HG03457 (cell line): Measurements from ENCODE around the gene CTNNA3.
"Not testable (repeated sequence)": the region's sequence is repeated elsewhere in the genome, so short reads cannot be mapped to it uniquely, and the experiment has no call there.

Source experiments
- ATAC-seq: cut with Tn5 transposase; IDR thresholded peaks from one replicate; pipeline ENCODE4 v1.9.1; 2021; ENCODE audit warnings: moderate number of reproducible peaks; ENCODE audit not compliant: unreplicated experiment

Gene CTNNA3

DNA sequence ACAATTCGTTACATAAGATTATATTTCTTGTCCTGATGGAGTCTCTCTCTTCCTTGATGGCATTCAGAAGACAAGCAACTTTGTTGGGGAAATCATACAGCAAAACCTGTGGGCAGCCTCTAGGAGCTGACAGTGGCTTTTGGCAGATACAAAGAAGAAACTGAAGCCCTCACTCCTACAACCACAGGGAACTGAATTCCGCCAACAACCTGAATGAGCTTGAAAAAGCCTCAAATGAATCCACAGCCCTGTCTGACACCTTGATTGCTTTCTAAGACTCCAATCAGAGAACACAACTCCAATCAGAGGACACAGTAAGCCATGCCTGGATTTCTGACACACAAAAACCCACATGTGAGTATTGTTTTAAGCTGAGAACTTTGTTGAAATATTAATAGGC lies 1346.9 kb downstream of the CTNNA3 start:
- ATAC-seq: no peak

DNA sequence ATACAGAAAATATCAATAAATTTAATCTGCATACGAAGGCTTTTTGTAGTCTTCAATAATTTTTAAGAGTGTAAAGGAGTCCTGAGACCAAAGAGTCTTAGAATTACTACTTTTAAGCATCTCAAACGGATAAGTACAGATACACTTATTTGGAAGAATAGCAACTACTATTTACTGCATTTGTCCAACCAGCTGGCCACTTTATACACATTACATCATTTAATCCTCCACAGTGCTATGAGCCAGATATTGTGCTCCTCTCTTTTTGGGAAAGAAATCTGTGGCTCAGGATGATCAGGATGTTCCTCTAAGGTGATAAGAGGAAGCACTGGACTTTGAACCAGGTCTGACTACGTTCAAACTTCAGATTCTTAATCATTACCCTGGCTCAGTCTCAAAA lies 1358.8 kb downstream of the CTNNA3 start:
- ATAC-seq: no peak

DNA sequence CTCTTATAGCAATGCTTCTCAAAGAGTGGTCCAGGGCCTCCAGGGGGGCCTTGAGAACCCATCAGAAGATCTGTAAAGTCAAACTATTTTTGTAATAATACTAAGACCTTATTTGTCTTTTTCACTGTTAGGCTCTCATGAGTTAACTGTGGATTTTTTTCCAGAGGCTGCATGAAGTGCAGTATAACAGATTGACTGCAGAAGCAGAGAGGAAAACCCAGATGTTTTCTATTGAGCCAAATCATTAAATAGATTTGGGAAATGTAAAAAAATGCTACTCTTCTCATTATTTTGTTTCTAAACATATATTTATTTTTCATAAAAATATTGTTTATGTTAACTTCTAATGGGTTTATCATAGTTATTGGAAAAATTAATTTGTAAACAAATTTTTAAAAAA lies 1359.2 kb downstream of the CTNNA3 start:
- ATAC-seq: no peak

DNA sequence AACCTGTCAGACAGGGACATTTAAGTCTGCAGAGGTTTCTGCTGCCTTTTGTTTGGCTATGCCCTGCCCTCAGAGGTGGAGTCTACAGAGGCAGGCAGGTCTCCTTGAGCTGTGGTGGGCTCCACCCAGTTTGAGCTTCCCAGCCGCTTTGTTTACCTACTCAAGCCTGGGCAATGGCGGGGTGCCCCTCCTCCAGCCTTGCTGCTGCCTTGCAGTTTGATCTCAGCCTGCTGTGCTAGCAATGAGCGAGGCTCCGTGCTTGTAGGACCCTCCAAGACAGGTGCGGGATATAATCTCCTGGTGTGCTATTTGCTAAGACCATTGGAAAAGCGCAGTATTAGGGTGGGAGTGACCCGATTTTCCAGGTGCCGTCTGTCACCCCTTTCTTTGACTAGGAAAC lies 1360.2 kb downstream of the CTNNA3 start:
- not testable (repeated sequence) for ATAC-seq

DNA sequence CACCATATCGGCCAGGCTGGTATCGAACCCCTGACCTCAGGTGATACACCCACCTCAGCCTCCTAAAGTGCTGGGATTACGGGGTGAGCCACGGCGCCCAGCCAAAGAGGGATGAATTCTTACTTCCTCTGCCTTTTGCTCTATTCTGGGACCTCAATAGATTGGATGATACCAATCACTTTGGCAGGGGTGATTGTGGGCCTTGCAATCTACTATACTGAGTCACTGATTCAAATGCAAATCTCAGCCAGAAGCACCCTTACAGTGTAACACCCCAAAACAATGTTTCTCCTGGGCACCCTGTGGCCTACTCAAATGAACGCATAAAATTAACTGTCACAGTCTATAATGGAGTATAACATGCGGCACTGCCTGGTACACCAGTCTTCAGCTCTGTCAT lies 1366.8 kb downstream of the CTNNA3 start:
- ATAC-seq: no peak

DNA sequence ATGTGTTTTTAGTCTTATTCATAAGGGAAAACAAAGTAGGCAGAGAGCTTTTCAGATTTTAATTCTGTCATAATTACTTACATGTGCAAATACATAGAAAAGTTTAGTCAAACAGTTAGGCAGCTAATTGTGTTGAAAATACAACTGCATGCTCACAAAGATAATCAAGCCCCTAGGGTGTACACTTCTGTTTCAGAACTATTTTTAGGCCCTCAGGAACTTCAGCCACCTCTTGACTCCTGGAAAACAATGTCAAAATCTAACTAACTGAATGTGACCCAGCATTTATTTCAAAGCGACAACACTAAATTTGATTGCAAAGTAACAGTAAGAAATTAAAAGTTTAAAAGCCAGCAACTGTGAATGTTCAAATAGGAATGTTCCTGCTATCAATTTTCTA lies 1369.1 kb downstream of the CTNNA3 start:
- ATAC-seq: no peak

DNA sequence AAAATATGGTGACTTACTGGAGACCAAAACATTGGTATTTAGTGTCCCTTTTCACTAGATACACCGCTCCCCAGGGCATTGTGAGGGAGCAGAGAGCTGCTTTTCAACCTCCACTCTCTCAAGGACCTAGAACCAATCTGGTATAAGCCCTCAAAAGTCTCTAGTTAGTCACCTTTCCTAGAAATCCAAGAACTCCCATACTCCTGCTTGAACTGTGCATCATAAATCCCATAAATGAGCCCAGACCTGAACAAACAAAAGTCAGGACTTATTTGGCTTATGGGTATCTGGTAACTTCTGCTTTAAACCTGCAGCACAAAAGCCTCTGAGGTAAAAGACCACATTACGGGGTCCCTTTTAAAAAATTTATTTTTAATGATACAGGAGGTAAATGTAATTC lies 1373.2 kb downstream of the CTNNA3 start:
- ATAC-seq: no peak

DNA sequence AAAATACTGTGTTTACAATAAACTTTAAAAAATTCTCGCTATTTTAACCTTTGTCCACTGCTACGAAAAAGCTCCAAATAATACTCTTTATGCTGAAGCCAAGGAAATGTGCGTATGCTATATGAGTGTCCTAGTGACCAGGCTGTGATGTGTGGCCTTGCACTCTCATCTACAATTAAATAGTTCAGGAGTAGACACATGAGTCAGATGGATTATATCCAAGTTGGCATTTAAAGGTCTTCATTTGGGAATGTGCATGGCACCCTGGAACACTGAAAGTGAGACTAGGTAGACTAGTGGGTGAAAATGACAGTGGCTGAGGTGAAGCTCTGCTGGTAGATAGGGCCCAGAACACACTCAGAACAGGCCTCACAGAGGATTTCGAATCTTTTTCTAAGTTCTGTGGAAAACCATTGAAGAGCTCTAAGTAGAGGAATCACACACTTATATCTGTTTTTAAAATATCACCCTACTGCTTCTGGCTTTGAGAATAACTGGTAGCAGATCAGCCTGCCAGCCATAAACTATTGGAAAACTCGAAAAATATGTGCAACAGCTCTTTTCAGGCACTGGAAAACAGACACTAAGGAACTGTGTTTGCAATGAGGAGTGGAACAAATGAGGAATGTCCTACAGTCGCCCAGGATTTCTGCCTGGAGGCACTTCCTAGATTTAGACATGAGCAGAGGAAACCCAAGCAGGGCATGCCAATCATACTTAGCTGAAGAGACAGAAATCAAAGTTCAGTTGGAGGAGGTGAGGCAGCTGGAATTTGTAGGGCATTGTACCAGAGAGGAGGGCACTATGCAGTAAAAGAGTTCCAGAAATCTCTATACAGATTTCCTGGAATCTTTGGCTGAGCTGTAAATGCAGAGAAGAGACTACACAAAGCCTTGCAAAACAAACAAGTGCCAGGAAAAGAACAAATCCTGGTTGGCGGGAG lies 1374.0 kb downstream of the CTNNA3 start:
- no peak for ATAC-seq

DNA sequence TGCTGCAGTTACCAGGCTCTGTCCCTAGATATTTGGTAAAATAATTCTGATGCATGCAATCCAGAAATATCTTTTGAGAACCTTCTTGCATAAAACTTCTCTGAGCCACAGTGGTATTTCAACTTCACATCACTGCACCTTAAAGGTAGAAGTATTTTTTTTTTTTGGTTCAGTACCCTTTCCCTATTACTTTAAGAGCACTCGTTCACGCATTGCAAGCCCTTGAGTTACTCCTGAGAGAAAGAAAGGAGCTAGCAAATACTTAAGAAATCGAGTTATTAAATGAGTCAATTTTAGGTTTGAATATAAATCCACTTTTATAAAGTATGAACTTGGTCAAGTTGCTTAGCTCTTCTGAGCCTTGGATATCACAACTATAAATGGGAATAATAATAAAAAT lies 1377.2 kb downstream of the CTNNA3 start:
- ATAC-seq: no peak

DNA sequence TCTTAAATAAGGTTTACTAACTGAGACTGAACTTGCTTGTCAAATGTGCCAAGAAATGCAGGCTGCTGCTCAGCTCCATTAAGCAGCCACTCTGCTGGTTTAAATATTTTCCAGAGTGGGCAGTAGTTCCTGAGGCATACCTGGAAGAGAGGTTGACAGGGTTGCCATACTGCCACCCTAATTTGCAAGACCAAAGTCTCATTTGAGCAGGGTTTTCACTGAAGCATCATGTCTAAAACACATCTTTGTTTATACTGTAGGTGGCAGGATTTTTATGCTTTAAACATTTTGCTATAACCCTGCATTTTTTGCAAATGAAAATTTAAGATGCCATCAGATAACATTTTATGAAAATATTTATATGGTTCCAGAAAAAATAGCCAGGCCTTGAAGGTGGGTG lies 1388.2 kb downstream of the CTNNA3 start:
- ATAC-seq: no peak

DNA sequence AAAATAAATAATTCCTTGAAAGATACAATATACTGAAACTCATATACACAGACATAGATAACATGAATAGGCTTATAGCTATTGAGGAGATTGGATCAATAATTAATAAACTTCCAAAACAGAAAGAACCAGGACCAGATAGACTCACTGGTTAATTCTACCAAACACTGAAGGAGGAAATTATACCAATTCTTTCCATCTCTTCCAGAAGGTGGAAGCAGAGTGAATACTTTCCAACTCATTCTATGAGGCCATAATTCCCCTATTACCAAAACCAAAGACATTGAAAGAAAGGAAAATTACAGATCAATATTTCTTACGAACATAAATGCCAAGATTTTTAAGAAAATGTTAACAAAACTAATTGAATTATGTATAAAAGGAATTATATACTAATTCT lies 1394.9 kb downstream of the CTNNA3 start:
- no peak for ATAC-seq

DNA sequence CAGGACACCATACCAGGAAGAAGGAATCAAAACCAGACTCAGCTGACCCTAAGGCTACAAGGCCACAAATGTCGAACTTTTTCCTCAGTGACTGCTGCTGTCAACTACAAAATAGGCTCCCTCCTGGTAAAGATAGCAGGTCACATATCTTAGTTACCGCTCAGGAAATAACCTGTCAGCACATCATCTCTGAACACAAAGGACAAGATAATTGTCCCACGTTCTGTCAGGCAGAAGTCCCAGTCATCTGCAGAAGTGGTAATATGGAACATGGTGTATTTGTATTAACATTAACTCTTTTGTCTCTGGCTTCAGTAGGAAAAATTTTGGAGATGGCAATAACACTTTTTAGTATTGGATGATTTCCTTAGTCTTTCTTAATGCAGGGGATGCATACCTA lies 1400.4 kb downstream of the CTNNA3 start:
- no peak for ATAC-seq

DNA sequence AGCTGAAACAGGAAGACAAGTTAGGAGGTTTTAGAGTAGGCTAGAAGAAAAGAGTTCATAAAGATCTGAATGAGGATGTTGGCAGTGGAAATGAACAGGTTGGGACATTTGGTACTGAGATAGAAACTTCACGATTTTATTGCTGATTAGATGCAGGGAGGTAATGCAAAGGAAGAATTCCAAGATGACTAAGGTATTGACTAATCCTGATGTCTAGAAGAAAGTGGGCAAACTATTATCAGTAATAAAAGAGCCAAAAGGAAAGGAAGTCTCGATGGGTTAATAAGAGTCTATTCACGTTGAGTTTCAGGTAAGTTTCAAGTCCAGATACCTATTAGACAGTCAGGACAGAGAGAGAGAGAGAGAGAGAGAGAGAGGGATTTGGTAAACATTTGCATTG lies 1401.5 kb downstream of the CTNNA3 start:
- ATAC-seq: no peak

DNA sequence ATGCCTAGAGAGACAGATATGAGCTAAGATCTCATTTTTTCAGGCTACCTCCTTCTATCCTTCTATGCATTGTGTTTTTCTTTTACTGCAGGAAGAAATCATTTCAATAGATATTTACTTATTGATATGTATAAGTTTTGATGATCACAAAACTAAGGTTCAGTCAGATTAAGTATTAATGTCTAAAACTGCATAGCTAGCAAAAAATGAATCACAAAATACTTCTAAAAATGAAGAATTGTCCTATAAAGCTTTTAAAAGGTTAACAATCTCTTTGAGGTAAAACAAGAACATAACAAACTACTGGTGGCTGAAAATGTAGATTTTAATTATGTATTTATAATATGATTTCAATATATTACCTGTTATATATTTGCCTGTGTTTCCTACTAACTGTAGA lies 1403.1 kb downstream of the CTNNA3 start:
- ATAC-seq: no peak

DNA sequence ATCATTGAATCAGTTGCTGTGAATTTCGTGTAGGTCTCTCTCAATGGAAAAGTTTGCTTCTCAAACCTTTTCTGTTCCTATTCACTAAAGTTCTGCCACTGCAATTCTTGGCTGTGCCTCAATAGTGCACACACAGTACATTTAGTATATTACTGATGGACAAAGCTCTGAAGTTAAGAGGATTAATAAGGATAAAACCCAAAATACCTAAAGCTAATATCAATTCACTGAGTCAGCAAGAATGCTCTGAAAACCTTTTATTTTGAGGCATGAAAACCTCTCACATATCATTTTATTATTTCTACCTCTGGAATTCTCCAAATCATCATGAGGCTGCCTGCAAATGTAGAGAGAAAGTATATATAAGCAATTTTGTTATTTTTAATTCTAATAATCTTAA lies 1403.5 kb downstream of the CTNNA3 start:
- ATAC-seq: no peak

DNA sequence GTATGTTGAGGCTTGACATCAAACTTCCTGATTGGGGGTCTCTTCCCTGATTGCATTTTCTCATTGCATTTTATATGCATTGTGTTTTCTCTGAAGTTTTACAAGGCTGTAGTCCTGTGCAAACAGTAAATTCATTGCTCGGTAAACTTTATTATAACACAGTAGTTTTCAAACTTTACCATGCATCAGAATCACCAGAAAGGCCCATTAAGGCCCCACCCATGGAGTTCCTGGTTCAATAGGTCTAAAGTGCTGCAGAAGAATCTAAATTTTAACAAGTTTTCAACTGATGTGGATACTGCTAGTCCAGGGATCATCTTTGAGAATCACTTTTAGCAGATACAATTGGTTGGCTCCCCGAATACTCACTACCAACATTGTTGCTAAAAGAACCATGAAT lies 1404.9 kb downstream of the CTNNA3 start:
- no peak for ATAC-seq

DNA sequence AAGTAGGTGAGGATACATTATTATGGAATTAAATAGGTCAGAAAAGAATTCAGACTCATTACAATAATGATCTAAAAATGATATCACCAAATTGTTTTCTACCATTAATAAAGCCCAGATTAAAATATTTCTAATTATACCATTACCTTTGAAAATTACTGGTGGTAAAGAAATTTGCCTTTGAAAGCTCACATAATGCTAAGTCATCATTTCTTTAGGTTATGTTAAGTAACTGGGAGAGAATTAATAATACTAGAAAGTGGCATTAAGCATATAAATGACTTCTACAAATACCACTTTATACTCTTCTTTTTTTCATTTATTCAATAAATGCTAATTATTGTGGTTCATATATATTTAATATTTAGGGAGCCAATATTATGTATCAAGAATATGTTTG lies 1411.4 kb downstream of the CTNNA3 start:
- ATAC-seq: no peak

DNA sequence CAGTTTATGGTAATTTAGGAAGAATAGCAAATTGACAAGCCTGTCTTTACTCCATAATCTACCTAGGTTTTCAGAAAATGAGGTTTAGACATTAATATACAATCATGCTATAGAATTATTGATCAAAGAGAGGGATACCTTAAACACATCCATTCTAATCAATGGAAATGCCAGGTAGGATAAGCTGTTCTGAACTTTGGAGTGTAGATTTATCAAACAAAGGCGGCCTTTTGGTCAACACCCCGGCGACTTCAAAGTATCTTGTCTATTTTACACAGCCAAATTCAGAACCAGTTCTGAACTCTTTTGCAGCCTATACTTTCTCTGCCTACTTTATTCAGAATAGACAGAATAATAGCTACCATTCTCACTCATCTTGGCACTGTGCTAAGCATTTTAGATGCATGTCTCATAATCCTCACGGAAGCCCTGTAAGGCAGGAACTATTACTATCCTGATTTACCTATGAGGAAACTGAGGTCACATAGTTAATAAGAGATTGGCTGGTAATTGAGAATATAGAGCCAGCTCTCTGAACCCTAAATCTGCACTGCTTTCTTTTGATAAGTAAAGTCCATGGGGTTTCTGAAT lies 1412.0 kb downstream of the CTNNA3 start:
- ATAC-seq: no peak

DNA sequence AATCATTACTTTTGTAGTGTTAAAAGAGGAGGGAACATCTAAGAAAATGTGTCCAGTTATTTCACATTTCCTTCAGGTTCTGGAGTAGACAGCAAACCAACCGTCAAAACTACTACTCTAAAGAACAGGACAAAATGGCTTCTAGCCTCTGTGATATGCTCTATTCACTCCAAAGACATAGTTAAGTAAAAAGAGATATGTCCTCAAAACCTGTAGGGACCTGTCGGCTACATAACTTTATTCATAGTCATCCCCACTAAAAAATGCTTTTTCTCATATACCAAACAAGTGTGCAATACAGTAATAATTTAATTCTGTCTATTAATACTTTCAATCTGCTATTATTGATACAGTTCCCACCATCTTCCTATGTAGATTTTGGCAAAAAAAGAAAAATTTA lies 1412.9 kb downstream of the CTNNA3 start:
- ATAC-seq: no peak

DNA sequence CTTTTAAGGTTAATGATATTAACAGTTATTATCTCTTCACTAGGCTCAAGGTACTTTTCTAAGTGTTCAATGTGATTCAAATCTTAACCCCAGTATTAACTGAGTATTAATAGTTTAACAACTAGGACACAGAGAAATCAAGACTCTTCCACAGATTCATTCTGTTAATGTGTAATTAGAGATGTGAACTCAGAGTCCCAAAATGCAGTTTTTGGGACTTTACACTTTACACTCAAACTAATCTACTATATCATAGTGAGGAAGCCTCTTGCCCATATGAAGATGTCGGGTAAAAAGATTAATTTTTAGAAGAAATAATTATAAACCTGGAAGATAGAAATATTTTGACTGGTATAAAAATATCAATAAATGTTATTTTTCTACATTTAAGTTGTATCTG lies 1414.7 kb downstream of the CTNNA3 start:
- ATAC-seq: no peak

DNA sequence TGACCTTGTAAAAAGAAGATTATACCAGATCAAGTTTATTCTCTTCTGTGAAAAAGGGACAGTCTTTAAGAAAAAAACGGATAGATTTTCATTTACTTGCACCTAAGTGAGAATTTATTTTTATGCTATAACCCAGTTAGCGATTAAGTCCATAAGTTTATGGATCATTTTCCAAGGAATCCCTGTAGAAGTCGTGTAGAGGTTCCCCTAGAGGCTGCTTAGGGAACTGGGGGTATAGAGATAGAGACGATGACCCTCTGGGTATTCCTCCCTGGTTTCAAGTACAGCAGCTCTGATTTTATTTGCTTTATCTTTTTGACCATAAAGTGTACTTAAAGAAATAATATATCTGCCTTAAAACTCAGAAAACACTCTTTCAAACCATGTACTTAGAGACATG lies 1418.5 kb downstream of the CTNNA3 start:
- ATAC-seq: no peak

DNA sequence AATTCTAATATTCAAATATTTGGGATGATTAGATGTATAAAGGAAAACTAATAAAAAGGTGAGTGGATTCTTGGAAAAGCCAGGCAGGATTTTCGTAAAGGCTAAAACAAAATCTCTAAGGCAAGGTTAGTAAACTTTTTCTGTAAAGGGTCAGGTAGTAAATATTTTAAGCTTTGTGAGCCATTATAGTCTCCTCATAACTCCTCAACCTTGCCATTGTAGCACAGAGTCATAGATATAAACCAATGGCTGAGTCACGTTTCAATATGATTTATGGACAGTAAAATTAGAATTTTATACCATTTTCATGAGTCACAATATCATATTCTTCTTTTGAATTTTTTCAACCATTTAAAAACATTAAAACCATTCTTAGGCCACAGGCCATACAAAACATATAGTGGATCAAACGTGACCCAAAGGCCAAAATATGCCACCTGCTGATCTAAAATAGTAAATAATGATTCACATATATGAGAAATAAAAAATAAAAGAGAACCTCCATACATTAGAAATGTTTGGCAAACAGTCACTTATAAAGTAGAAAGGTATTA lies 1422.0 kb downstream of the CTNNA3 start:
- no peak for ATAC-seq
